Stimulated activated CD4-positive, alpha-beta T cell treated with anti-CD3 and anti-CD28 coated beads, Interleukin-15, amount 100 ng/mL, for 24 hours (primary cell): ENCODE measurements around the gene YPEL1.

ENCODE experiments used
- DNase-seq: peaks from one replicate; pipeline ENCODE4 v3.0.0-alpha.2; 2020

The YPEL1 gene

DNA sequence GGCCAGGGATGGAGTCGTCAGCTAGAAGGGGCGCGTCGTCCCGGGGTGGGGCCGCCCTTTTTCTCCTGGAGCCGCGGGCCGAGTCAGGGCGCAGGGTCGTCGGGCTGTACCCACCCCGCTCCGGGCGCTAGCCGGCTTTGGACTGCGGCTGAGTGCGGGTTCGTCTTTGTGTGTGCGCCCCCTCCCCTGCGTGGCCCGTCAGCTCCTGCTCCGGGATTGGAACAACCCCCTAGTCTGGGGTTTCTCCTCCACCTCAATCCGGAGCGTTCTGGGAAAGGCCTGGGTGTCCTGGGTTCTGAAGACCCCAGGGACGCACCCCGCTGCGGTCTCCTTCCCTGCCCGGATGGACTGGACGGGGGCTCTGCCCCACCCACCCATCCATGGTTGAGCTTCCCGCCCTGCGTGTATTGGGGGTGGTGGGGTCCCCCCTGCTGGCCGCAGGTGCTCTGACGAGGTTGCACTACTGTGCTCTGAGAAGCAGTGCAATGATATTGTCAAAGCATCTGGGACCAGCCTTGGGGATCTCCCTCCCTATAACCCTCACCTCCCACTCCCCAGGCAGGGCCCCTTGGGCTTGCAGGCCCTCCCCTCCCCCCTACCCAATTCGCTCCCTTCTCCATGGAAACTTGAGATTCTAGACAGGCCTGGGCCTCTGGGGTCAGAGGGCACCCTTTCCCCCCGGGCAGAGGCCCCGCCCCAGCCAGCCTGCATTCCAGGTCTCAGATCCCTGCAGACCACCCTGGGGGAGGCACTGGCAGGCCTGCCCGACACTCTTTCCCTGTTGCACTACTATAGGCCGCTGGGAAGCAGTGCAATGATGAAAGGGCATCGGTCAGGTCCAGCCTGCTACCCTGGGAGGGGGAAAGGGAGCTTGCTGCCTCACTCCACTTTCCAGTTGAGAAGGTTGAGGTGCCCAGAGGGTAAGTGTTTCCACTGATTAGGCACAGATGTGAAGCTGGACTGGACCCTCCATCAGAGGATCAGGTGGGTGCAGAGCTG is 82.7 kb downstream of the YPEL1 start:
- DNase-seq: no peak

DNA sequence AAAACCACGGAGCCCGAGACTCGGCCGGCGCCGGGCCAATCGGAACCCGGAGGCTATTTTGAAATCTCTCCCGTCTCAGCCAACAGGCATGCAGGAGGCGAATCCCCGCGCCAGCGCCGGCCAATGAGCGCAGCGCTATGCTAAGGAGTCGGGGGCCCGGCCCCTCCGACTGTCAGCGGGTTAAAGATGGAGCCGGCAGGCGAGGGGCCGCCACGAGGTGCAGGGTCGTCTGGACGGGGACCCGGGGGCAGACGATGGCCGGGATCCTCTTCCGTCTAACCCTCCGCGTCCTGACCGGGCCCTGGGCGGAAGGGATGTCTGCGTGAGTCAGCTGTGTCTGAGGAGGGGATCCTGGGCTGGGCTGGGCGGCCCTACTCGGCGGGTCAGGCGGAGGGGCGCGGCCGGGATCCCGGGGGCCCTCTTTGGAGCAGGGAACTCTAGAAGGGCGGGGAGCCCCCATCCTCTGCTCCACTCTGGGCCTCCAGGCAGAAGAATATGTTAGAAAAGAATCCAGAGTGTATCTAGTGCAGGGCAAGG is 83.5 kb downstream of the YPEL1 start:
- DNase-seq: peak; percentile 94

DNA sequence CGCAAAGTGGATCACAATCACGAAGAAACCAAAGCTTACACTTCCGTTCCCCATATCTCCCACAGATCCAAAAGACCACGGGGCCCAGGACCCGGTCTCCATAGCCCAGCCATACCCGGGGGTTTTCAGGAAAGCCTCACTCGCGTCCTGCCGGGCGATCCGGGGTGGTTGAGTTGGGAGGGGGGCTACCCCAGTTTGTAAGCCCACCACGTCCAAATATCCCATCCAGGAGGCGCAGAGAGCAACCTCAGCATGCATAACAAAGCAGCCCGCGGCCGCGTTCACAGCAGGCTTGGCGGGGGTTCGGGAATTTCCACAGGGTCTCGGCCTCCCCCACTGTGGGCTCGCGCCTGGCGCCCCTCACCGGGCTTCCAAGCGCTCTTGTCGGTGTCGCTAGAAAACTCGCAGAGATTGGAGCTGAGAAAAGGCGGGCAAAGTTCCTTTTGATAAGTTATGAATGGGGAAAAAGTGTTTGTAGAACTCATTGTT is 84.0 kb downstream of the YPEL1 start:
- no peak for DNase-seq

DNA sequence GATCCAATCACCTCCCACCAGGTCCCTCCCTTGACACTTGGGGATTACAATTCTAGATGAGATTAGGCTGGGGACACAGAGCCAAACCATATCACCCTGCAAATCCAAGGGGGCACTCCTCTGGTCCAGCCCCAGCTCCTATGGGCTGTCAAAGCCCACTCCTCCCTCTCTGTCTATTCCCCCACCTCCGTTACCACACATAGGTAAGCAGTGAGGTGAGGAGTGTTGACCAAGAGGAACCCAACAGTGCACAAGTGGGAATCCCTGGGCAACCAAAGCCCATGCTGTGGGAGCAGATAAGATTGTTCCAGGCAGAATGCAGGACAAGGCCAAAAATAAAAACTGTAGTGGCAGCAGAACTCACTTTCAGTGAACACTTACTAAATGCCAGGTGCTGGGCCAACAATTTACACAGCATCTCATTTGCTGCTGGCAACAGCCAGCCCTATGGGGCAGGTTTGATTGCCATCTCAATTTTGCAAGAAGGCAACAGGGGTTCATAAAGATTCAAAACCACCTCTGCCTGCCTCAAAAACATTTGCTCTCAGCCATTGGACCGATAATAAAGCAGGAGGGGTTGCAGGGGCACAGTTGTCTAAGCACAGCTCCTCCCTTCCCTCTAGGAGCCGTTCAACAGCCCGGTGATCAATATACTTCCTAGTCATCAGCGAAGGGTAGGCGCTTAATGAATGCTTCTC is 84.6 kb downstream of the YPEL1 start:
- no peak for DNase-seq

DNA sequence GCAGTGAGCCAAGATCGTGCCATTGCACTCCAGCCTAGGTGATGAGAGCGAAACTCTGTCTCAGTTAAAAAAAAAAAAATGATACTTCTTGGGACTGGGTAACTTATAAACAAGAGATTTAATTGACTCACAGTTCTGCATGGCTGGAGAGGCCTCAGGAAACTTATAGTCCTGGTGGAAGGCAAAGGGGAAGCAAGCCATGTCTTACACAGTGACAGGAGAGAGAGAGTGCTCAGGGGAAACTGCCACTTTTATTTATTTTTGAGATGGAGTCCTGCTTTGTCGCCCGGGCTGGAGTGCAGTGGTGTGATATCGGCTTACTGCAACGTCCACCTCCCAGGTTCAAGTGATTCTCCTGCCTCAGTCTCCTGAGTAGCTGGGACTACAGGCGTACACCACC is 85.3 kb downstream of the YPEL1 start:
- DNase-seq: no peak
